M059J (cell line): Measurements from ENCODE around the gene SLC8A1. TPM values are rescaled to one million over a fixed set of nuclear protein-coding genes. Genes with fewer than 3 reads are reported as not detected.

Source experiments
- DNase-seq: peaks from one replicate; pipeline ENCODE4 v3.0.0-alpha.2; 2012; ENCODE audit warnings: low read depth
- total RNA-seq: library from RNA; depleted of rRNA; stranded (reverse); fragments of >200 nt; shearing (Covaris generic); gene quantifications from 2 replicates; pipeline ENCODE4 v1.2.3, GENCODE V29; 2014

The SLC8A1 gene
- total RNA-seq, 1 experiment from 2014 or later, result 1.9 TPM

- DNase-seq, result no peak
Measured at GRCh38 chr2:40310303-40310702, 141.6 kb downstream of the SLC8A1 start.

GRCh38 chr2:40304340-40304739, 147.6 kb downstream of the SLC8A1 start:
- peak; percentile 28 for DNase-seq

GRCh38 chr2:40303746-40304145, 148.1 kb downstream of the SLC8A1 start:
- DNase-seq, result no peak

GRCh38 chr2:40302751-40303325, 149.1 kb downstream of the SLC8A1 start:
- DNase-seq, result no peak

GRCh38 chr2:40300391-40300790, 151.5 kb downstream of the SLC8A1 start:
- DNase-seq, result peak; percentile 22

GRCh38 chr2:40299781-40300180, 152.1 kb downstream of the SLC8A1 start:
- DNase-seq, result no peak

GRCh38 chr2:40299173-40299572, 152.7 kb downstream of the SLC8A1 start:
- no peak for DNase-seq

- no peak for DNase-seq
Measured at GRCh38 chr2:40298026-40298425, 153.9 kb downstream of the SLC8A1 start.

- no peak for DNase-seq
Measured at GRCh38 chr2:40292291-40292690, 159.6 kb downstream of the SLC8A1 start.

GRCh38 chr2:40289771-40290404, 162.0 kb downstream of the SLC8A1 start:
- DNase-seq, result no peak

GRCh38 chr2:40287773-40288172, 164.1 kb downstream of the SLC8A1 start:
- DNase-seq, result no peak

GRCh38 chr2:40287195-40287594, 164.7 kb downstream of the SLC8A1 start:
- DNase-seq, result no peak

GRCh38 chr2:40286721-40287120, 165.2 kb downstream of the SLC8A1 start:
- no peak for DNase-seq

GRCh38 chr2:40285391-40285790, 166.5 kb downstream of the SLC8A1 start:
- DNase-seq, result no peak

- DNase-seq, result peak; percentile 13
Measured at GRCh38 chr2:40284797-40285196, 167.1 kb downstream of the SLC8A1 start.

- DNase-seq, result no peak
Measured at GRCh38 chr2:40283111-40283909, 168.6 kb downstream of the SLC8A1 start.

GRCh38 chr2:40282428-40282827, 169.5 kb downstream of the SLC8A1 start:
- no peak for DNase-seq

- DNase-seq, result peak; percentile 87
Measured at GRCh38 chr2:40281021-40281940, 170.6 kb downstream of the SLC8A1 start.

- DNase-seq, result no peak
Measured at GRCh38 chr2:40279482-40279881, 172.4 kb downstream of the SLC8A1 start.

- DNase-seq, result peak; percentile 32
Measured at GRCh38 chr2:40279001-40279400, 172.9 kb downstream of the SLC8A1 start.

- no peak for DNase-seq
Measured at GRCh38 chr2:40276076-40276475, 175.8 kb downstream of the SLC8A1 start.

- no peak for DNase-seq
Measured at GRCh38 chr2:40274270-40274669, 177.6 kb downstream of the SLC8A1 start.
